Activated CD8-positive, alpha-beta memory T cell treated with anti-CD3 and anti-CD28 coated beads, Interleukin-2, amount 50 U/mL, for 1 hour (primary cell): ENCODE data around the gene SPTBN1.

ENCODE experiments used
- DNase-seq: peaks from one replicate; pipeline ENCODE4 v3.0.0-alpha.2; 2020; ENCODE audit errors: extremely low read depth

The SPTBN1 gene

GRCh38 chr2:54455563-54456361 lies at the start of gene SPTBN1:
Gene SPTBN1, plus strand, starts transcription at chr2:54456327. Its CDS starts 70,092 bp downstream, at chr2:54526419.
- DNase-seq, result no peak

GRCh38 chr2:54407693-54408092 lies 48.4 kb upstream of the SPTBN1 start:
- no peak for DNase-seq

GRCh38 chr2:54408288-54408687 lies 47.8 kb upstream of the SPTBN1 start:
- DNase-seq, result no peak

- no peak for DNase-seq
Measured at GRCh38 chr2:54409752-54410151, 46.4 kb upstream of the SPTBN1 start.

- no peak for DNase-seq
Measured at GRCh38 chr2:54411801-54412354, 44.2 kb upstream of the SPTBN1 start.

GRCh38 chr2:54416166-54416813 lies 39.8 kb upstream of the SPTBN1 start:
- DNase-seq, result no peak

GRCh38 chr2:54416938-54417337 lies 39.2 kb upstream of the SPTBN1 start:
- DNase-seq, result no peak

GRCh38 chr2:54417577-54417976 lies 38.5 kb upstream of the SPTBN1 start:
- no peak for DNase-seq

- no peak for DNase-seq
Measured at GRCh38 chr2:54419388-54419787, 36.7 kb upstream of the SPTBN1 start.

GRCh38 chr2:54419855-54420523 lies 36.1 kb upstream of the SPTBN1 start:
- no peak for DNase-seq

GRCh38 chr2:54420524-54421172 lies 35.5 kb upstream of the SPTBN1 start:
- DNase-seq, result no peak

GRCh38 chr2:54422072-54422581 lies 34.0 kb upstream of the SPTBN1 start:
- peak; percentile 4 for DNase-seq

GRCh38 chr2:54423213-54423612 lies 32.9 kb upstream of the SPTBN1 start:
- no peak for DNase-seq

GRCh38 chr2:54424555-54425163 lies 31.5 kb upstream of the SPTBN1 start:
- DNase-seq, result no peak

GRCh38 chr2:54428108-54428831 lies 27.9 kb upstream of the SPTBN1 start:
- no peak for DNase-seq

GRCh38 chr2:54429054-54429453 lies 27.1 kb upstream of the SPTBN1 start:
- no peak for DNase-seq

GRCh38 chr2:54429811-54430551 lies 26.1 kb upstream of the SPTBN1 start:
- no peak for DNase-seq

- no peak for DNase-seq
Measured at GRCh38 chr2:54430649-54431048, 25.5 kb upstream of the SPTBN1 start.

- no peak for DNase-seq
Measured at GRCh38 chr2:54432251-54433015, 23.7 kb upstream of the SPTBN1 start.
